ENCODE measurements around the gene VSX2. TPM values are rescaled to one million over a fixed set of nuclear protein-coding genes. Genes with fewer than 3 reads are reported as not detected.

Gene VSX2
- total RNA-seq, 1 donor from 2014 or later = not detected

DNA sequence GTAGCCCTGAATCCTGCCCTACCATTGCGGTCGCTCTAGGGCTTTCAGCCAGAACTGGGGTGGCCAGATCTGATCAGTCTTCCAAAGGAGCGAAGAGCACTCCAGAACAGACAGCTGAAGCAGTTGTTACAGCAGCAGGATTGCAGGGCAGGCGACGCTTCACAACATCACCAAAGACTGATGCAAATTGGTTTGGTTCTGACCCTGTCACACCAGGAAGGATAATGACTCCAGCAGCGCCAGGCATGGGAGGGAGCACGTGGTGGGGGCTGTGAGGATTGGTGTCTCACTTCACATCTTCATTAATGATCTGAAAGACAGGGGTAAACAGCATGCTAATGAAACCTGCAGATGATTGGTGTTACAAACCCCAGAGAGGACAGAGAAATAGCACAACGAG is 30.6 kb upstream of the VSX2 start:
- H3K27ac ChIP-seq (ENCODE audit: low read depth, low read length) = no peak overlapping the region
- no peak for TF ChIP-seq EZH2 (IDR thresholded peaks at IDR 0.05; ENCODE audit: insufficient read depth, low read length)
- no peak overlapping the region for H3K9ac ChIP-seq (ENCODE audit: low read length)
- H3K4me2 ChIP-seq (ENCODE audit: low read length) = no peak overlapping the region
- Mint-ChIP-seq H3K27me3 (ENCODE audit: low read depth, unreplicated experiment) (peaks cover 30% of the 10 kb centered on the region), H3K4me3 (ENCODE audit: unreplicated experiment) (no peak overlapping the region), H3K27ac (ENCODE audit: unreplicated experiment) (no peak overlapping the region), H3K36me3 (ENCODE audit: low read depth, unreplicated experiment) (peaks cover 8% of the 10 kb centered on the region), H3K9me3 (ENCODE audit: unreplicated experiment) (peaks cover 1% of the 10 kb centered on the region), H3K4me1 (ENCODE audit: low read depth, unreplicated experiment) (no peaks in the 10 kb centered on the region)
- H3K27me3 ChIP-seq (ENCODE audit: insufficient read depth, low read length) = peaks cover 3% of the 10 kb centered on the region
- H3K4me1 ChIP-seq (ENCODE audit: insufficient read depth, low read length) = no peaks in the 10 kb centered on the region
- H3K79me2 ChIP-seq (ENCODE audit: insufficient read depth, low read length) = no peaks in the 10 kb centered on the region
- DNase-seq (ENCODE audit: low read depth) (no peak), FAIRE-seq (no peak)
- no peaks in the 10 kb centered on the region for H4K20me1 ChIP-seq (ENCODE audit: insufficient read depth, low read length)
- H3K9me3 ChIP-seq (ENCODE audit: insufficient read depth, low read depth, low read length) = no peaks in the 10 kb centered on the region
- no peaks in the 10 kb centered on the region for H3K36me3 ChIP-seq (ENCODE audit: insufficient read depth, low read length)
- H3K4me3 ChIP-seq (ENCODE audit: insufficient read depth, low read depth, low read length) = no peak overlapping the region
- no peak overlapping the region for H2AFZ ChIP-seq (ENCODE audit: low read depth, low read length)

DNA sequence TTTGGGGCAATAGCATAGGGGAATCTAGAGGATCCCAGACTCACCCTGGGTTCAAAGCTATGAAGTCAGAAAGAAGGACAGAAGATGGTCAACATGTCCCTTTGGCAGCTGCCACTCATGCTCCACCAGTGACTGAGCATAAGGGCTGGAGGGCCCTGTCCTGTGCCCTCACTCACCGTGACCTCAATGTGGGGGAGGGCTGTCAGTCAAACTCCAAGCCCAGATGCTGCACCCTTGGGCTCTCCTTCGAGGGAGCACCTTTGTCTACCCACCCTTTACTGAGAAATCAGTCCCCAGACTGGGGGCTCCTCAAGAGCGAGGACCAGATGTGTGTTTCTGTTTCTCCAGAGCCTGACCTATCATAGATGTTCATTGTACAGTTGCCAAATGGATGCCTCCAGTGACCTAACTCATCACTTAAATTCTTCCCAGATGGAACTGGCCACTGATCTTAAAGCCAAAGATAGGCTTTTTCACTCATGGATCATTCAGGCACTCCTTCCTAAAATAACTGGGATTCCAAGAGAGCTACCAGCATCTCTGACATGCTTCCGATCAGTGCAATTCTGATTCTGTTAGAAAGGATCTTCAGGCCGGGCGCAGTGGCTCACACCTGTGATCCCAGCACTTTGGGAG is 27.2 kb upstream of the VSX2 start:
- no peak overlapping the region for H3K27ac ChIP-seq (ENCODE audit: low read depth, low read length)
- no peaks in the 10 kb centered on the region for H3K36me3 ChIP-seq (ENCODE audit: insufficient read depth, low read length)
- H3K4me3 ChIP-seq (ENCODE audit: insufficient read depth, low read depth, low read length) = no peak overlapping the region
- TF ChIP-seq, protein P1, sequence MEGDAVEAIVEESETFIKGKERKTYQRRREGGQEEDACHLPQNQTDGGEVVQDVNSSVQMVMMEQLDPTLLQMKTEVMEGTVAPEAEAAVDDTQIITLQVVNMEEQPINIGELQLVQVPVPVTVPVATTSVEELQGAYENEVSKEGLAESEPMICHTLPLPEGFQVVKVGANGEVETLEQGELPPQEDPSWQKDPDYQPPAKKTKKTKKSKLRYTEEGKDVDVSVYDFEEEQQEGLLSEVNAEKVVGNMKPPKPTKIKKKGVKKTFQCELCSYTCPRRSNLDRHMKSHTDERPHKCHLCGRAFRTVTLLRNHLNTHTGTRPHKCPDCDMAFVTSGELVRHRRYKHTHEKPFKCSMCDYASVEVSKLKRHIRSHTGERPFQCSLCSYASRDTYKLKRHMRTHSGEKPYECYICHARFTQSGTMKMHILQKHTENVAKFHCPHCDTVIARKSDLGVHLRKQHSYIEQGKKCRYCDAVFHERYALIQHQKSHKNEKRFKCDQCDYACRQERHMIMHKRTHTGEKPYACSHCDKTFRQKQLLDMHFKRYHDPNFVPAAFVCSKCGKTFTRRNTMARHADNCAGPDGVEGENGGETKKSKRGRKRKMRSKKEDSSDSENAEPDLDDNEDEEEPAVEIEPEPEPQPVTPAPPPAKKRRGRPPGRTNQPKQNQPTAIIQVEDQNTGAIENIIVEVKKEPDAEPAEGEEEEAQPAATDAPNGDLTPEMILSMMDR (IDR thresholded peaks at IDR 0.05; ENCODE audit: insufficient read depth, low read depth, low read length) = no peak
- Mint-ChIP-seq H3K4me1 (ENCODE audit: low read depth, unreplicated experiment) (no peaks in the 10 kb centered on the region), H3K36me3 (ENCODE audit: low read depth, unreplicated experiment) (peaks cover 2% of the 10 kb centered on the region), H3K9me3 (ENCODE audit: unreplicated experiment) (peaks cover 1% of the 10 kb centered on the region), H3K27ac (ENCODE audit: unreplicated experiment) (no peak overlapping the region), H3K4me3 (ENCODE audit: unreplicated experiment) (no peak overlapping the region), H3K27me3 (ENCODE audit: low read depth, unreplicated experiment) (peaks cover 46% of the 10 kb centered on the region)
- DNase-seq (ENCODE audit: low read depth) (no peak), FAIRE-seq (no peak)
- H3K27me3 ChIP-seq (ENCODE audit: insufficient read depth, low read length) = peaks cover 9% of the 10 kb centered on the region
- H4K20me1 ChIP-seq (ENCODE audit: insufficient read depth, low read length) = no peaks in the 10 kb centered on the region
- no peaks in the 10 kb centered on the region for H3K4me1 ChIP-seq (ENCODE audit: insufficient read depth, low read length)
- no peak overlapping the region for H3K4me2 ChIP-seq (ENCODE audit: low read length)
- H3K79me2 ChIP-seq (ENCODE audit: insufficient read depth, low read length) = no peaks in the 10 kb centered on the region
- no peak overlapping the region for H3K9ac ChIP-seq (ENCODE audit: low read length)
- no peak overlapping the region for H2AFZ ChIP-seq (ENCODE audit: low read depth, low read length)
- H3K9me3 ChIP-seq (ENCODE audit: insufficient read depth, low read depth, low read length) = no peaks in the 10 kb centered on the region

DNA sequence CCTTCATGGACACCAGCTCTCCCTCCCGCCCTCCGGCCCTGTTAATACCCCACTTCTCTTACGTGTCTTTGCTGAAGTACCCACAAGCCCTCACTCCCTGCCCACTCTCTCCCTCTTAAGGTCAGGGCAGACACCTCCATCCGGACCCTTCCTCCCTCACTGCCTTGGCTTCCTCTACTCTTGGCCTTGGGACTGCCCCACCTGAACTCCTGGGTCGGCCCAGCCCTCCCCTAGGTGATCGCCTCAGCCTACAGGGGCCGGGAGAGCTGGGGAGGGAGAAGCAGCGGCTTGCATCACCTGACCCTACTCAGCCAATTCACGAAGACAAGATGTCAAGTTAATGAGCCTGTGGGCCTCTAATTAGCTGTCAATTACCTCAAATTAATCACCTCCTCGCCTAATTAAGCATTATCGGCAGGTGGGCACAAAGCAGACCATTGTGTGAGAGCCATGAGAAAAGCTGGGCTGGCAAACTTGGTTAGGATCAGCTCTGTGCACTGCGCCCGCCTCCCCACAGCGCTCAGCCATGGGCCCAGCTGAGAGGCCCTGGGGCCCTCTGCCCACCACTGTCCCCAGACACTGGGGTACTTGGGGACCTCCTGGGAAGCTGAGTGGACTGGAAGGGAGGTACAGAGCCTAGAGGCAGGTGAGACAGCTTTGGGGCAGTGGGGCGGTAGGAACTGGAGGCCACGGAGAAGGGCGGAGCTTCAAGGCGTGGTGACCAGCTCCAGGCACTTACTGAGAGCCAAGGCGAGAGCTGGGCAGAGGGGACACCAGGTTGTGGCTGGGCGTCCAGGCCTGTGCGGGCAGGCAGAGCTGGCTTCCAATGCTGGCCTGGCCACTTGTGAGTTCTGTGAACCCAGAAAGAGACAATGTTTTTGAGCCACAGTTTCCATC is 25.1 kb upstream of the VSX2 start:
- Mint-ChIP-seq H3K36me3 (ENCODE audit: low read depth, unreplicated experiment) (no peaks in the 10 kb centered on the region), H3K27me3 (ENCODE audit: low read depth, unreplicated experiment) (peaks cover 51% of the 10 kb centered on the region), H3K4me3 (ENCODE audit: unreplicated experiment) (no peak overlapping the region), H3K9me3 (ENCODE audit: unreplicated experiment) (no peaks in the 10 kb centered on the region), H3K4me1 (ENCODE audit: low read depth, unreplicated experiment) (no peaks in the 10 kb centered on the region), H3K27ac (ENCODE audit: unreplicated experiment) (no peak overlapping the region)
- Histone ChIP-seq H3K36me3 (ENCODE audit: insufficient read depth, low read length) (no peaks in the 10 kb centered on the region), H3K9me3 (ENCODE audit: insufficient read depth, low read depth, low read length) (no peaks in the 10 kb centered on the region), H4K20me1 (ENCODE audit: insufficient read depth, low read length) (no peaks in the 10 kb centered on the region), H2AFZ (ENCODE audit: low read depth, low read length) (no peak overlapping the region), H3K4me3 (ENCODE audit: insufficient read depth, low read depth, low read length) (no peak overlapping the region), H3K79me2 (ENCODE audit: insufficient read depth, low read length) (no peaks in the 10 kb centered on the region), H3K4me1 (ENCODE audit: insufficient read depth, low read length) (peaks cover 4% of the 10 kb centered on the region), H3K4me2 (ENCODE audit: low read length) (no peak overlapping the region), H3K27ac (ENCODE audit: low read depth, low read length) (no peak overlapping the region), H3K27me3 (ENCODE audit: insufficient read depth, low read length) (peaks cover 23% of the 10 kb centered on the region), H3K9ac (ENCODE audit: low read length) (no peak overlapping the region)
- TF ChIP-seq, protein P1 (IDR thresholded peaks at IDR 0.05; ENCODE audit: insufficient read depth, low read depth, low read length) = no peak
- no peak for TF ChIP-seq EZH2 (IDR thresholded peaks at IDR 0.05; ENCODE audit: insufficient read depth, low read length)
- FAIRE-seq = no peak
- no peak for DNase-seq (ENCODE audit: low read depth)
